Breast epithelium (tissue), 3 donors: ENCODE measurements around the gene NPIPB6.

Experiments used
- CTCF ChIP-seq, 3 donors: fragments of 450-650 bp; IDR thresholded peaks; one replicate each; pipeline ENCODE4 v1.5.1; 2016 to 2017; ENCODE audit warnings: antibody characterized with exemption in 3 of 3, mild to moderate bottlenecking in 3 of 3, moderate library complexity in 3 of 3
- POLR2A ChIP-seq: fragments of 450-650 bp; IDR thresholded peaks from one replicate; pipeline ENCODE4 v1.6.1; 2016; ENCODE audit warnings: antibody characterized with exemption, mild to moderate bottlenecking, moderate library complexity
- POLR2AphosphoS5 ChIP-seq, 3 donors: sonication (generic); formaldehyde crosslinking; IDR thresholded peaks; one replicate each; pipeline ENCODE4 v1.6.1; 2017; ENCODE audit warnings: antibody characterized with exemption in 3 of 3

- no peak for TF ChIP-seq POLR2A
- no peak for TF ChIP-seq CTCF (IDR thresholded peaks at IDR 0.05)
- no peak for TF ChIP-seq POLR2AphosphoS5 (IDR thresholded peaks at IDR 0.05)
Measured at GRCh38 chr16:28320741-28321140, 42.6 kb downstream of the NPIPB6 start.
